GM21529 (cell line): ENCODE measurements around the gene PHOSPHO2.

Experiments used
- ATAC-seq: cut with Tn5 transposase; IDR thresholded peaks from one replicate; pipeline ENCODE4 v1.9.1; 2021; ENCODE audit not compliant: unreplicated experiment

The PHOSPHO2 gene

GRCh38 chr2:169715379-169716237 lies 21.3 kb downstream of the PHOSPHO2 start:
- no peak for ATAC-seq

- no peak for ATAC-seq
Observed at GRCh38 chr2:169716238-169716886, 22.1 kb downstream of the PHOSPHO2 start.

- ATAC-seq, result no peak
Observed at GRCh38 chr2:169716938-169717690, 22.8 kb downstream of the PHOSPHO2 start.

GRCh38 chr2:169717691-169718063 lies 23.4 kb downstream of the PHOSPHO2 start:
- no peak for ATAC-seq

GRCh38 chr2:169718930-169719504 lies 24.7 kb downstream of the PHOSPHO2 start:
- ATAC-seq, result no peak

GRCh38 chr2:169721016-169721415 lies 26.7 kb downstream of the PHOSPHO2 start:
- no peak for ATAC-seq

- ATAC-seq, result no peak
Observed at GRCh38 chr2:169727065-169727464, 32.8 kb downstream of the PHOSPHO2 start.

GRCh38 chr2:169729274-169729605 lies 35.0 kb downstream of the PHOSPHO2 start:
- ATAC-seq, result no peak

- ATAC-seq, result no peak
Observed at GRCh38 chr2:169732075-169732474, 37.8 kb downstream of the PHOSPHO2 start.

GRCh38 chr2:169732583-169733358 lies 38.5 kb downstream of the PHOSPHO2 start:
- no peak for ATAC-seq

- ATAC-seq, result peak; percentile 37
Observed at GRCh38 chr2:169734169-169734847, 40.0 kb downstream of the PHOSPHO2 start.

- no peak for ATAC-seq
Observed at GRCh38 chr2:169735623-169736022, 41.4 kb downstream of the PHOSPHO2 start.

- ATAC-seq, result no peak
Observed at GRCh38 chr2:169736902-169737301, 42.6 kb downstream of the PHOSPHO2 start.

- no peak for ATAC-seq
Observed at GRCh38 chr2:169738566-169739229, 44.4 kb downstream of the PHOSPHO2 start.

- no peak for ATAC-seq
Observed at GRCh38 chr2:169739351-169739750, 45.1 kb downstream of the PHOSPHO2 start.

GRCh38 chr2:169743549-169743948 lies 49.3 kb downstream of the PHOSPHO2 start:
- ATAC-seq, result no peak

GRCh38 chr2:169746240-169746639 lies 52.0 kb downstream of the PHOSPHO2 start:
- ATAC-seq, result no peak

- ATAC-seq, result no peak
Observed at GRCh38 chr2:169748319-169748718, 54.0 kb downstream of the PHOSPHO2 start.
